Type B pancreatic cell (in vitro differentiated cells): Measurements from ENCODE around the gene SDR42E2. TPM values are rescaled to one million over a fixed set of nuclear protein-coding genes. Genes with fewer than 3 reads are reported as not detected.
"Not testable (repeated sequence)": the region's sequence is repeated elsewhere in the genome, so short reads cannot be mapped to it uniquely, and the experiment has no call there.

ENCODE experiments used
- DNase-seq: peaks from one replicate; pipeline ENCODE4 v3.0.0; 2021; ENCODE audit warnings: mixed read lengths; ENCODE audit not compliant: unreplicated experiment; ENCODE audit errors: extremely low spot score
- H3K27ac Mint-ChIP-seq: 2 replicates; pipeline ENCODE4 v1.8.0; 2021; ENCODE audit warnings: mild to moderate bottlenecking, mixed read lengths
- H3K27me3 Mint-ChIP-seq: 2 replicates; pipeline ENCODE4 v1.8.0; 2021; ENCODE audit warnings: mixed read lengths
- H3K36me3 Mint-ChIP-seq: 2 replicates; pipeline ENCODE4 v1.8.0; 2021; ENCODE audit warnings: mixed read lengths
- H3K4me1 Mint-ChIP-seq: one replicate; pipeline ENCODE4 v1.8.0; 2021; ENCODE audit warnings: mixed read lengths; ENCODE audit not compliant: unreplicated experiment
- H3K4me3 Mint-ChIP-seq: 2 replicates; pipeline ENCODE4 v1.8.0; 2021; ENCODE audit warnings: mild to moderate bottlenecking, mixed read lengths
- H3K9me3 Mint-ChIP-seq: 2 replicates; pipeline ENCODE4 v1.8.0; 2021; ENCODE audit warnings: mixed read lengths
- total RNA-seq: library from RNA; stranded (reverse); gene quantifications from 2 replicates; pipeline ENCODE4 v1.2.1, GENCODE V29; 2021; ENCODE audit warnings: low replicate concordance
- TF ChIP-seq, protein P1 (sequence below): fragments of 200-600 bp; sonication (generic); conservative IDR thresholded peaks from 2 replicates; pipeline ENCODE4 v1.5.0; 2021; ENCODE audit warnings: antibody characterized with exemption, mild to moderate bottlenecking

The SDR42E2 gene
- total RNA-seq, 1 donor from 2014 or later: 0.19 TPM

DNA sequence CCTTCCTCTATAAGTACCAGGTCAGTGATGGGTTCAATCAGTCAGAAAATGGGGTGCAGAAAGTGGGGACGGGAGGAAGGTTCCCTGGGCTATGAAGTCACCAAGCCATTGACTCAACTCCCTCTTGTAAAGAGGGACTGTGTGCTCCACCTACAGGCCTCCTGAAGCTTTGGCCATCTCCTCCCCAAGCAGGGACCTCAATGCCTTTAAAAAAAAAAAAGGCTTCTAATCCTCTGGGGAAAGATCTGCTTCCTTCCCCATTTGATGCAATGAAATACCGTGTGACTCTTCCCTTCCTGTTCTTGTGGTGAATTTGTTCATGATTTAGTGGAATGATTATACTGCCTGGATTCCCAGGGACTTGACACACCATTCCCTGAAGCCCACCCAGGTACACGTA is 39.2 kb upstream of the SDR42E2 start:
- no peak overlapping the region for H3K4me3 Mint-ChIP-seq
- H3K9me3 Mint-ChIP-seq: peaks cover 5% of the 10 kb centered on the region
- H3K27me3 Mint-ChIP-seq: peaks cover 25% of the 10 kb centered on the region
- H3K4me1 Mint-ChIP-seq: no peaks in the 10 kb centered on the region
- H3K27ac Mint-ChIP-seq: no peak overlapping the region
- TF ChIP-seq, protein P1, sequence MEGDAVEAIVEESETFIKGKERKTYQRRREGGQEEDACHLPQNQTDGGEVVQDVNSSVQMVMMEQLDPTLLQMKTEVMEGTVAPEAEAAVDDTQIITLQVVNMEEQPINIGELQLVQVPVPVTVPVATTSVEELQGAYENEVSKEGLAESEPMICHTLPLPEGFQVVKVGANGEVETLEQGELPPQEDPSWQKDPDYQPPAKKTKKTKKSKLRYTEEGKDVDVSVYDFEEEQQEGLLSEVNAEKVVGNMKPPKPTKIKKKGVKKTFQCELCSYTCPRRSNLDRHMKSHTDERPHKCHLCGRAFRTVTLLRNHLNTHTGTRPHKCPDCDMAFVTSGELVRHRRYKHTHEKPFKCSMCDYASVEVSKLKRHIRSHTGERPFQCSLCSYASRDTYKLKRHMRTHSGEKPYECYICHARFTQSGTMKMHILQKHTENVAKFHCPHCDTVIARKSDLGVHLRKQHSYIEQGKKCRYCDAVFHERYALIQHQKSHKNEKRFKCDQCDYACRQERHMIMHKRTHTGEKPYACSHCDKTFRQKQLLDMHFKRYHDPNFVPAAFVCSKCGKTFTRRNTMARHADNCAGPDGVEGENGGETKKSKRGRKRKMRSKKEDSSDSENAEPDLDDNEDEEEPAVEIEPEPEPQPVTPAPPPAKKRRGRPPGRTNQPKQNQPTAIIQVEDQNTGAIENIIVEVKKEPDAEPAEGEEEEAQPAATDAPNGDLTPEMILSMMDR: no peak
- H3K36me3 Mint-ChIP-seq: no peaks in the 10 kb centered on the region
- DNase-seq: no peak

DNA sequence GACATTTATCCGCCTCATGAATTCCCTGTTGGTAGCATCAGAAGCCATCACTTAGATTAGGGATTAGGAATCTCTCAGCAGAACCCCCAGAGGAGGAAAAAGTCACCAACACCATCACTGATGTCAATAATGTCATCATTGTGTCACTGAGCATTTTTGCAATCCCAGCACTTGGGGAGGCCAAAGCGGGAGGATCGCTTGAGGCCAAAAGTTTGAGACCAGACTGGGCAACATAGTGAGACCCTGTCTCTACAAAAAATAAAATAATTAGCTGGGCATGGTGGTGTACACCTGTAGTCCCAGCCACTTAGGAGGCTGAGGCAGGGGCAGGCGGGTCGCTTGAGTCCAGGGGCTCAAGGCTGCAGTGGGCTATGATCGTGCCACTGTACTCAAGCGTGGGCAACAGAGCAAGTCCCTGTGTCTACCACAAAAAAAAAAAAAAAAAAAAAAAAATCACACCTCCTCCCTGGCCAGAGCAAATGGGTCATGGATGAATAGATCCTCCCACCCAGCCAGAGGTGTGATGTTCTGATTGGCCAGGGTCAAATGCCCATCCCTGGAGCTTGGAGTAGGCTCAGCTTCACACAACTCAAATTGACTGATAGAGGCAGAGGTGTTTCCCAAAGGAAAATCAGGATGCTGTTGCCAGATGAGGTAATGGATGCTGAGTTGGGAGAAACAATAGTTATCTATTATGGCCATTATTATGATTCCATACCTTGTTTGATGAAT is 38.4 kb upstream of the SDR42E2 start:
- Mint-ChIP-seq H3K4me3 (no peak overlapping the region), H3K9me3 (peaks cover 9% of the 10 kb centered on the region), H3K27me3 (peaks cover 30% of the 10 kb centered on the region), H3K4me1 (no peaks in the 10 kb centered on the region), H3K27ac (no peak overlapping the region), H3K36me3 (no peaks in the 10 kb centered on the region)
- TF ChIP-seq, protein P1: no peak
- DNase-seq: no peak

DNA sequence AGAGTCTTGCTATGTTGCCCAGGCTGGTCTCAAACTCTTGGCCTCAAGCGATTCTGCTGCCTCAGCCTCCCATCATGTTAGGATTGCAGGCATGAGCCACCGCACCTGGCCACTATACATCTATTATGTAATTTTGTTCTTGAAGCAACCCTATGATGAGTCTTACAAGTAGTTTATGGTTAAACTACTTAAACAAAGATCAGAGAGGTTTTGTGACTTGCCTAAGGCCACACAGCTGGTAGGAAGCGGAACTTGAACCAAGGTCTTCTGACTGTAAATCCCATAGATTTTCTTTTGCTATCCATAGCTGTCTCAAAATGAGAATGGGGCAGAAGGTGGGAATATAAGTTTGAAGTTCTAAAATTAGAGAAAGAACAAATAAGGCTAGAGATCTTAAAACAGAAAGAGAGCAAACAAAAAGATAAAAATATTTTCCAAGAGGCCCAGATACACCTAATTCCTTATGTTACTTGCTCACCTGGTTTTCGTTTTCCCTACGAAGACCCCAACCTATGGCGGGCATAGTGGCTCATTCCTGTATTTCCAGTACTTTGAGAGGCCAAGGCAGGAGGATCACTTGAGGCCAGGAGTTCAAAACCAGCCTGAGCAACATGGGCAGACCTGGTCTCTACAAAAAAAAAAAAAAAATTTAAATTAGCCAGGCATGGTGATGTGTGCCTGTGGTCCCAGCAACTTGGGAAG is 37.6 kb upstream of the SDR42E2 start:
- TF ChIP-seq, protein P1: no peak
- H3K27ac Mint-ChIP-seq: no peak overlapping the region
- DNase-seq: no peak
- no peaks in the 10 kb centered on the region for H3K36me3 Mint-ChIP-seq
- H3K27me3 Mint-ChIP-seq: peaks cover 35% of the 10 kb centered on the region
- H3K4me1 Mint-ChIP-seq: no peaks in the 10 kb centered on the region
- peaks cover 9% of the 10 kb centered on the region for H3K9me3 Mint-ChIP-seq
- H3K4me3 Mint-ChIP-seq: no peak overlapping the region

DNA sequence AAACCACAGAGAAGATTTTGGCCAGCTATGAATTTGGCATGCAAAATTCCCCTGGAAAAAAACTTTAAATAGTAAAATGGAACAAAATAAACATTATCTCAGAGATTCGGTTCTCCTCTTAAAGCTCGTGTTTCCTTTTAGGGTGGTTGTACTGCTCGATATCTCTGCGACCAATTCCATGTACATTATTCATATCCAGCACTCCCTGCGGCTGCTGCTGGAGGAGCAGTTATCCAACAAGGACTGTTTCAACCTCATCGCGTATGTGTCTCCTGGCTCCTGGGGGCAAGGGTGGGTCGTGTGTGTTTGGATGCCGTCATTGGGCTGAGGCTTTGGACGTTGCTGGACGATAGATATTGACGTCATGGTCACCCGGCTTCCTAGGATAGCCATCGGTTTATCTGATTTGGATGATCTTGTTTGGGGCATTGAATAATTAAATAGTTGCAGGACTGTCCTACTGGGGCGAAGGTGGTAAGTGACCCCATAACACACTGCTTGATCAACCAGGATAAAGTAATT is 36.2 kb upstream of the SDR42E2 start:
- H3K9me3 Mint-ChIP-seq: peaks cover 9% of the 10 kb centered on the region
- no peak overlapping the region for H3K27ac Mint-ChIP-seq

DNA sequence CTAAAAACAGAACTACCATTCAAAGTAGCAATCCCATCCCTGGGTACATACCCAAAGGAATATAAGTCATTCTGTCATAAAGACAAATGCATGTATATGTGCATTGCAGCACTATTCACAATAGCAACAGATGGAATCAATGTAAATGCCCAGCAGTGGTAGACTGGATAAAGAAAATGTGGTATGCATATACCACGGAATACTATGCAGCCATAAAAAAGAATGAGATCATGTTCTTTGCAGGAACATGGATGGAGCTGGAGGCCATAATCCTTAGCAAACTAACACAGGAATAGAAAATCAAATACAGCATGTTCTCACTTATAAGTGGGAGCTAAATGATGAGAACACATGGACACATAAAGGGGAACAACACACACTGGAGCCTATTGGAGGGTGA is 33.8 kb upstream of the SDR42E2 start:
- H3K4me3 Mint-ChIP-seq, H3K4me1 Mint-ChIP-seq, DNase-seq, H3K9me3 Mint-ChIP-seq, H3K27ac Mint-ChIP-seq, H3K36me3 Mint-ChIP-seq: not testable (repeated sequence)
- peaks cover 21% of the 10 kb centered on the region for H3K27me3 Mint-ChIP-seq

More for the DNA sequence above, 36.2 kb upstream of the SDR42E2 start:
- no peak for DNase-seq
- peaks cover 33% of the 10 kb centered on the region for H3K27me3 Mint-ChIP-seq
- no peak overlapping the region for H3K4me3 Mint-ChIP-seq
- no peaks in the 10 kb centered on the region for H3K36me3 Mint-ChIP-seq
- H3K4me1 Mint-ChIP-seq: no peaks in the 10 kb centered on the region
- TF ChIP-seq, protein P1: no peak

DNA sequence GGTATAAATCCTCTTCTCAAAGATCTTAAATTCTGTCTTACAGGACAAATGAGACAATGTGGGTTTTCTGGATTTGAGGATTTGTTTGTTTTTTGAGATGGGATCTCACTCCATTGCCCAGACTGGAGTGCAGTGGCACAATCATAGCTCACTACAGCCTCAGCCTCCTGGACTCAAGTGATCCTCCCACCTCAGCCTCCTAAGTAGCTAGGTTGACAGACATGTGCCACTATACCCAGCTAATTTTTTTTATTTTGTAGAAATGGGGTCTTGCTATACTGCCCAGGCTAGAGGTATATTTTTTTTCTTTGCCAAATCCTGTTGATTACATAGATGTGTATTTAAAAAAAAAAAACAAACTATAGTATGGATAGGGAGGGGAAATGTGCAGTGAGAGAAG is 31.8 kb upstream of the SDR42E2 start:
- Mint-ChIP-seq H3K4me1 (no peaks in the 10 kb centered on the region), H3K27ac (no peak overlapping the region), H3K4me3 (no peak overlapping the region), H3K27me3 (peaks cover 24% of the 10 kb centered on the region), H3K36me3 (no peaks in the 10 kb centered on the region), H3K9me3 (peaks cover 9% of the 10 kb centered on the region)
- TF ChIP-seq, protein P1: no peak
- DNase-seq: no peak
